Measurements from ENCODE around the gene CLP1.
A peak's percentile ranks its signal among the peaks of the same experiment; 100 is the strongest.
"Not testable (repeated sequence)": the region's sequence is repeated elsewhere in the genome, so short reads cannot be mapped to it uniquely, and the experiment has no call there.

CLP1 gene

DNA sequence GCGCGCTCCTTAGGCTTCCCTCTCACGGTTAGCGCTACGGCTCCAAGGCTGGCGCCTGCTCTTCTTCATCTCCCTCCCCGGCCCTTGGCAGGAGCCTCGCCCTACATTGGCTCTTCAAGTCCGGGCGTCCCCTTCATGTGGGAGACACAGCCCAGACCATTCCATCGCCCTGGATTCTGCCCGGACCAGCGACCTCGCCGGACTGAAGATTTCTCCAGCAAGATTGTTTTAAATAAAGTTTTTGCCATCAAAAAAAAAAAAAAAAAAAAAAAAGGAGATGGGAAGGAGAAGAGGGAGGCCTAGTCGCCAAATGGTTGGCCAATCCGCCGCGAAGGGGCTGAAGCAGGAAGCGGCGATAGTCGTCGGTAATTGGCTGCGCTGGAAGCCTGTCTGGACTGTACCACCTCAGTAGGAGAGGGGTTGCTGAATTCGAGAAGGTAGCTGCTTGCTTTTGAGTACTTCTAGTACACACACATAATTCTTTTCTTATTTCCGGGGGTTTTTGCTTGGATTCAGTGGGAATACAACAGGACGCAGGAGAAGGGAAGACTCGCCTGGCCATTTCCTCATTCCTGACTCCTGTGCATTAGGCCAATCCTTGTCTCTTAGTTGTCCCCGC is 9.7 kb downstream of the CLP1 start:
- DNase-seq: peak; percentile 86

DNA sequence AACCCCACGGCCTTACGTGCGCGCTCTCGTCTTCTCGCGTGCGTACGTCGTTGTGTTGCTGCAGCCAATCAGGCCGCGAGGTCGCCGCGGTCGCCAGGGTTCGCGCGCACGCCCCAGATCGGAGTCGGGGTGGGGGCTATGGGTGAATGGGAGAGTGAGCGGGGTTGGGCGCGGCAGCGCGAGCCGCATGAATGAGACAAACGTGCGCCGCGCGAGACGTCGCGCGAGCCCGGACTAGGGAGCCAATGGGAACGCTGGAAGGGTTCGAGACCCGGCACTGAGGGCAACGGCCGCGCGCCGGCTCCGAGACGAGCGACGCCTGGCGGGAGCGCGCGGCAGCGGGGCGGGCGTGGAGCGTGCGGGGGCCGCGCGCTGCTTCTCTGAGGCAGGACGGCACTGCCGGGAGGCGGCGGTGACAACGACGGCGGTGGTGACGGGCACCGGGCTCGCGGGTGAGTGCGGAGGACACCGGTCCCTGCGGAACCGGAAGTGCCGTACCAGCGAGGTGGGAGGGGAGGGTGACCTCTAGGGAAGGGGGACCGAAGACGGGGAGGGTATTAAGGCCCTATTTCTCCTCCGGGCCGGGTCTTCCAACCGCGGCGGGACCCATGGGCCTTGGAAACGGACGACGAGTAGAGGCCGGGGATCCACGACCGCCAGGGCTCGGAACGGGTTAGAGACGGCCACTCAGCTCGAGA is 10.3 kb downstream of the CLP1 start, which contains the start of gene ZDHHC5:
ZDHHC5 (plus strand) TSS at position 379 of the 698 bp plus-strand sequence. CDS start 4,977 bp downstream, outside the sequence.
- peak; percentile 86 for DNase-seq

DNA sequence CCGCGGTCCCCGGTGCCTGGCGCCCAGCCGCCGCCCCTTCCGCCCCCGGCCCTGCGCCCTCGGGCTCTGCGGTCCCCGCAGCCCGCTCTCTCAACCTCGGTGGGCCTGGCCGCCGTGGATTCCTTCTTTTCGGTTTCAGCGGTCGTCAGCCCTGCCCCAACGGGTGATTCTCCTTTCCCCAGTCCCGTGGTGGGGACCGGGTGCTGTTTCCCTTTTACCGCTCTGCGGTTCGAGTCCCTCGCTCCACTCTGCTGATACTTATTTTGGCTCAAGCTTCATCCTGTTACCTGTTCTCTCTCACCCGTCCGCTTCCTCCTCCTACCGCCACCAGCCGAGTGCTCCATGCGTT is 10.8 kb downstream of the CLP1 start:
- no peak for DNase-seq

DNA sequence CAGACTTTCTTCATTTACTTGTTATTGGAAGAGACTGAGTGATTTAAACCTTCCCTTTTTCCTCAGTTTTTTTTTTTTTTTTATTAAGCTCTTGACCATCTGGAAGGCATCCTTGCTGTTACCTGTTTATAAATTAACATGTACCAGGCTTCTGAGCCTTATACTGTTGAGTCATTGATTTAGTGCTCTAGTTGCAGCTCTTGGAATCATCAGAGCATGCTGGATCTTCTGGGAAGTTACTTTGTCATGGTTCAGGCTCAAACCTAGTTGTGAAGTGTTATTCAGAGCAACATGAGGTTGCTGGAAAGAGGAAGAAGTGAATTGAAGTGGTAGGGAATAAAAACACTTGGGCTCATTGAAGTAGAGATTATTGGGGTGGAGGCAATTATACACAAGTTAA is 16.7 kb downstream of the CLP1 start:
- no peak for DNase-seq

DNA sequence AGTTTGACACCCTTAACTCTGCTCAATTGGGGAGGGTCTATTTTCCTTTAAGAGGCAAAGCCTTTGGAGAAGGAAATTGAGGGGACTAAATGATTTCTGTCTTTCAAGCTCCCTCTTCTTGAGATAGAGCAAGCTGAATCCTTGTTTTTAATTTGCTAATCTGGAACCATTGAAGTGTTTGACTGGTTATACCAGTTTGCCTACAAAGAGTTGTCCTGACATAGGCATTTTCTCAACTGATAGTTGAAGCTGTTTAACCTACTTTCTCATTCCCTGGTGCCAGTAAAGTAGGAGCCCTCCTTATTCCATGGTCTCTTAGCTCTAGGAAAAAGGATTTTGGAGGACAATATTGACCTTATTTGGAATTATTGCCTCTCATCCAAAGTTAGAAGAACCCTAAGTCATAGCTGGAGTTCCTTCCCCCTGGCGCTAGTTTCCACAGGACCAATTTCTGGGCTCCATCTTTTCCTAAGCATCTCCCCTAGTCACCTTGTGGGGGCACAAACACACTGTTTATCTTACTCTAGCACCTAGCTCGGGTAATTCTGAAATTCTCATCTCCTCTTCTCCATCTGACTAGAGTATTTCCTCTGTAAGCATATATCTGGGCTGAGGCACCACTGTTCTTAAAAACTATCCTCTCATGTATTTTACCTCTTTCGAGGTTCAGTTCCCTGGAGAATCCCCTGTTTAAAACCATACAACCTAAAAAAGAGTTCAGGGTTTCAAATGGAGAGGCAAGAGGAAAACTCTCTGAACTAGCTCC is 17.8 kb downstream of the CLP1 start:
- DNase-seq: no peak

DNA sequence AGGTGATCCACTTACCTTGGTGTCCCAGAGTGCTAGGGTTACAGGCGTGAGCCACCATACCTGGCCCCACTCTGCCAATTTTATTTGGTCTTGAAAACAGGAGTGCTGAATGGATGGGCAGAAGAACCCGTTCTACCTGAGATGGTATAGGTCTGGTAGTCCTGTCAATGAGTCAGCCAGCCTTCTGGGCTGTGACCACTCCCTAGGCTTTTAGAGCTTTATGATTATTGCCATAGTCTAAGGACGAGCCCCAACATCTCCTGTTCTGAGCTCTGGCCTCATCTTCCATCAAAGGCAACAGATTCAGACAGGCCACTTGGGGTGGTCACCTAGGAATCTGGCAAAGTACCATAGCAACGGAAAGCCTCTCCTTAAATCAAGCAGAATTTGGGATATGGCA is 21.8 kb downstream of the CLP1 start:
- no peak for DNase-seq

DNA sequence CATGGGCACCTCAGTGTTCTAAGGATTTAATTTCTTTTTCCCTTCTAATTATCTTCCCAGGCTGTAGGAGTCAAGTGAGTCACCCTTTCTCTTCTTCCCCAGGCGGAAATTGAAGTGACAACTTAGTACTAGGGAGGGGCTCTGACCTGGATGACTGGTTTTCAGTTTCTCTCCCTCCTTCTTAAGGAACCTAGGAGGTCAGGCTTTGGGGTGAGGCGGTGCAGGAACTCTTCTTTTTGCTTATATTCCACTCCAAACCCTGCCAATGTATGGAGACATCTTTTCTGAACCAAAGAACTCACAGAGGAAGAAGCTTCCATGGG is 23.0 kb downstream of the CLP1 start:
- DNase-seq: no peak

DNA sequence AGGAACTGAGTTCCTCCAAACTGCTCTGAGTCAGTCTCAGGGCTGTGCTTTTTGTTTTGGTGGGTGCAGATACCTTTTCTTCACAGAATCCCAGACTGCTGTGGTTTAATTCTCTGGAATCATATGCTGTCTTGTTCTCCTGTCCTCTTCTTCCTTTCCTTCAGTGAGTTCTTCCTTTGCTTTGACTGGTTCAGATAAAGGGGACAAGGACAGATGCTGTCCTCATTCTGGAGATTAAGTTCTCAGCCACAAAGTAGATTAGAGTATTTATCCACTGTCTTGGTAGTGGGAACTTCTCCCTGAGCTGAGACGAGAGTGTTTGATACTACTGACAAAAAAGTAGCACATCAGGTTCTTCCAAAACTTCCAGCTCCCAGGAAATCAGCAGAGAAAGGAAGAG is 23.6 kb downstream of the CLP1 start:
- DNase-seq: no peak

DNA sequence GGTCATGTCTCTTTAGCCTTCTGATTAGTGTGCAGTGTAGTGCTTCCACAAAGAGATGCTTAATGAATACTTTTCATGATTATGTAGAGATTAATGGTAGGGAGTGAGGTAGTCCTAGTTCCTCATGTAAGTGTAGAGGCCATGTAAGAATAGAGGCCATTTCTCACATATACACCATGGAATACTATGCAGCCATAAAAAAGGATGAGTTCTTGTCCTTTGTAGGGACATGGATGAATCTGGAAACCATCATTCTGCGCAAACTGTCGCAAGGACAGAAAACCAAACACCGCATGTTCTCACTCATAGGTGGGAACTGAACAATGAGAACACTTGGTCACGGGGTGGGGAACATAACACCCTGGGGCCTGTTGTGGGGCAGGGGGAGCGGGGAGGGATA is 32.9 kb downstream of the CLP1 start:
- not testable (repeated sequence) for DNase-seq

DNA sequence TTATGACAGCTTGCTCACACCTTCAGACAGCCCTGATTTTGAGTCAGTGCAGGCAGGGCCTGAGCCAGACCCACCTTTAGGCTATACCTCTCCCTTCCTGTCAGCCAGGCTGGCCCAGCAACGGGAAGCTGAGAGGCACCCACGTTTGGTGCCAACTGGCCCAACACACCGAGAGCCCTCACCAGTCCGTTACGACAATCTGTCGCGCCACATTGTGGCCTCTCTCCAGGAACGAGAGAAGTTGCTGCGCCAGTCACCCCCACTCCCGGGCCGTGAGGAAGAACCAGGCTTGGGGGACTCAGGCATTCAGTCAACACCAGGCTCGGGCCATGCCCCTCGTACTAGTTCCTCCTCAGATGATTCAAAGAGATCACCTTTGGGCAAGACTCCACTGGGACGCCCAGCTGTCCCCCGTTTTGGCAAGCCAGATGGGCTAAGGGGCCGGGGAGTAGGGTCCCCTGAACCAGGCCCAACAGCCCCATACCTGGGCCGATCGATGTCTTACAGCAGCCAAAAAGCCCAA is 41.3 kb downstream of the CLP1 start:
- no peak for DNase-seq

DNA sequence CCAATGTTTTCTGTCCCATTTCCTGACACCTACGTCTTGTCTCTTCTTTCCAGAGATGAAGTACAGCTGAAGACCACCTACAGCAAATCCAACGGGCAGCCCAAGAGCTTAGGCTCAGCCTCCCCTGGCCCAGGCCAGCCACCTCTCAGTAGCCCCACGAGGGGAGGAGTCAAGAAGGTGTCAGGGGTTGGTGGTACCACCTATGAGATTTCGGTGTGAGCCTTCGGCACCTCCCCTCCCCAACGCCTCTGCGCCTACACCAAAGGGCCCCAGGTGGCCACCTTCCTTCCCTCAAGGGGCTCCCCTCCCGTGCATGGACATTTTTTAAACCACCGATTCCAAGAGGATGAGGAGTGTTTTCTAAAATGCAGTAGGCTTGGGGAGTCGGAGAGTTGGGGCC is 42.3 kb downstream of the CLP1 start:
- DNase-seq: no peak

DNA sequence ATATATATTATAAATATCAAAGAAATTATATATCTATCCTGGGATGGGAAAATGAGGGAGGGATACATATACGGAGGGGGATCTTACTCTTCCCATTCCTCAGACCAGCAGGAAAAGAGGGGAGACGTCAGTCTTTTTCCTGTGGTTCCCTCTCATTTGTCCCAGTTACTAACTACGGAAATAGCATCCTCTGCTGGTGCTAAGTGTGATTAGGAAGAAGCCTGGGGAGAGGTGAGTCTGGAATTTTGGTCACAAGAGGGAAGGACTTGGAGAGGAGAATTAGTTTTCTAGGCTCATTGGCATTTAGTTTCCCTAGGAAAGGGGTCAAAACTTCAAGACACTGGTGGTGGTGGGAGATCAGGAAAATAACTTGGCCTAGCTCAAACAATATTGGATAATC is 42.9 kb downstream of the CLP1 start:
- no peak for DNase-seq

DNA sequence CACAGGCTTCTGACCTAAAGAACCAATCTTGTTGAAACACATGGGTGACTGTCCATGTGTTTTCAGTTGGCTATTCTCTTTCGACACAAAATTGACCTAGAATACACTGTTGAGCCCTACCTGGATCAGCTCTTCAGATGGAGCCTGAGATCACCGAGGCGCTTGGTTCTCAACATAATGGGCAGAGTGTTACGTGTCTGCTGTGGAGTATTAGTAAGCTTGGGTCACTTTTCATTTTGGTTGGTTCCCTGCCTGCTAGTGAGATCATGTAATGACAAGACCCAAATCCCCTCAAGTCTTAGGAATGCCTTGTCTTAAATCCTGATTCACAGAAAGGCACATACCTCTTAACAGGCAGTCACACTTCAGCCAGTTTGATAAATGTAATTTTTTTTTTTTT is 45.8 kb downstream of the CLP1 start:
- DNase-seq: no peak

DNA sequence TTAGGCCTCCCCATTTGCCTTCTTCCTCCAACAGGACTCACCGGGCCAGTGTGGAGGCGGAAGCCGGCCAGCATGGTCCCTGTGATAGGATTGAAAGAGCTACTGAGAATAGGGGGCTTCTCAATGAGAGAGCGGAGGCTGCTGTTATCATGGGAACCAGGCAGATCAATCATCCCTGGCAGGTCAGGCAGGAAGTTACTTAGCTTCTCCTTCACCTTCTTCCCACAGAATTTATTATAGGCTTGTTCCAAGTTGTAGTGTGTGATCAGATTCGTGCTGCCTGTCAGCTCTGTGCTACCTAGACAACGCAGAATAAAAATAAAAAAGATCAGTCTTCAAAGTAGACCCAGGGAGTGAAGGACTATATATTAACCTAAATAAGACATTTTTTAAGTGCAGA is 47.4 kb downstream of the CLP1 start:
- DNase-seq: no peak

DNA sequence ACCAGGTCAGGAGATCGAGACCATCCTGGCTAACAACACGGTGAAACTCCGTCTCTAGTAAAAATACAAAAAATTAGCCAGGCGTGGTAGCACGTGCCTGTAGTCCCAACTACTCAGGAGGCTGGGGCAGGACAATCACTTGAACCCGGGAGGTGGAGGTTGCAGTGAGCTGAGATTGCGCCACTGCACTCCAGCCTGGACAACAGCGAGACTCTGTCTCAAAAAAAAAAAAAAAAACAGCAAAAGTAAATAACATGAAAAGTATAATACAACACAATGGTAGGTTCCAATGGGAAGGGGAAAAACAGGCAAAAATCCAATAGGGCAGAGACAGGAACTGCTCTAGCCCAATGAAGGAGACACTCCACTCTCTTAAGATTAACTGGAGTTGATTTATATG is 47.9 kb downstream of the CLP1 start:
- DNase-seq: not testable (repeated sequence)

DNA sequence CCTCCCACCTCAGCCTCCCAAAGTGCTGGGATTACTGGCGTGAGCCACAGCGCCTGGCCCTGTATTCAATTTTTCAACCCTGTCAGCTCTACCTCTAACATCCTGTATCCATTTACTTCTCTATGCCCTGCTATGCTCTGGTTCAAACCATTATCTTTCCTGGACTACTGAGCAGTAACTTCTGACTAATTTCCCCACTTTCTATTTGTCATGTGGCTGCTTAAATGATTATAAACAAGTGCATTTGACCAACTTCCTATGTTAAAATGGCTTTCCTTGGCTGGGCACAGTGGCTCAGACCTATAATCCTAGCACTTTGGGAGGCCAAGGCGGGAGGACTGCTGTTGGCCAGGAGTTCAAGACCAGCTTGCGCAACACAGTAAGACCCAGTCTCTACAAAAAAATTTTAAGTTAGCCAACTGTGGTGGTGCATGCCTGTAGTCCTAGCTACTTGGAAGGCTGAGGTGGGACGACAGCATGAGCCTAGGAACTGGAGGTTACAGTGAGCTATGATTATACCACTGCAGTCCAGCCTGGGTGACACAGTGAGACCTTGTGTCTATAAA is 52.3 kb downstream of the CLP1 start:
- DNase-seq: no peak
